ENCODE data around the gene CHRNA4.

- TF ChIP-seq CTCF (IDR thresholded peaks at IDR 0.05) (no peak), POLR2A (IDR thresholded peaks at IDR 0.05) (no peak)
Observed at GRCh38 chr20:63396300-63396699, 35.2 kb upstream of the CHRNA4 start.
